RWPE1 (cell line): ENCODE results near the gene DCST1.

Experiments
- CTCF ChIA-PET: fragments of 350-600 bp; sonication (Branson Sonifier 250); formaldehyde crosslinking; extraction: SDS; loops from one replicate; lab custom pipeline; 2021; lab: Yijun Ruan, JAX
- POLR2A ChIA-PET: fragments of 400-600 bp; formaldehyde crosslinking; extraction: SDS; loops from one replicate; lab custom pipeline; 2020; ENCODE audit warnings: antibody characterized with exemption; ENCODE audit not compliant: low non-redundant PET; lab: Yijun Ruan, JAX
- DNase-seq: peaks from one replicate; pipeline ENCODE4 v3.0.0; 2012; ENCODE audit warnings: low spot score
- H3K27ac ChIP-seq: fragments of 450-650 bp; 2 replicates; pipeline ENCODE4 v1.5.1; 2017
- CTCF ChIP-seq: fragments of 450-650 bp; conservative IDR thresholded peaks from 2 replicates; pipeline ENCODE4 v1.5.1; 2017; ENCODE audit warnings: low read depth, mild to moderate bottlenecking

The DCST1 gene

DNA sequence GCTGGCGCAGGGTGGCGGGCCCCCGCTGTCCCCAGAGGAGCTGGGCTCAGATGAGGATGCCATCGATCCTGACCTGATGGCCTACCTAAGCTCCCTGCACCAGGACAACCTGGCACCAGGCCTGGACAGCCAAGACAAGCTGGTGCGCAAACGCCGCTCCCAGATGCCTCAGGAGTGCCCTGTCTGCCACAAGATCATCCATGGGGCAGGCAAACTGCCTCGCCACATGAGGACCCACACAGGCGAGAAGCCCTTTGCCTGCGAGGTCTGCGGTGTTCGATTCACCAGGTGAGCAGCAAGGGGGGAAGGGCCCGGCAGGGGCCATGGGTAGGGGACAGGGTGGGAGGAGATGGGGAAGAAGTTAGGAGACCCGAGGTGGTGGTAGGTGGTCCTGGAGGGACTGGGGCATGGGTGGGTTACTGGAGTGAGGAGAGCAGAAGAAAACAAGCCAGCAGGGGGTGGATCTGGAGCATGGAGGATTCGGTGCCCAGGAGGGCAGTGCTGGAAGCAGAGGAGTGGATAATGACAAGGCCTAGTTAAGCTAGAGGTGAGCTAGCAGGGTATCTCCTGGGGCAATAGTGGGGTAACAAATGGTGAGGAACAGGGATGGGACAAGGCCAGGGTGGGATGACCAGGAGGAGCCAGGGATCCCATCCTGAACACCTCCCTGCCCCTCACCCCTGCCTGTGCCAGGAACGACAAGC lies 17.9 kb upstream of the DCST1 start:
- ChIA-PET POLR2A (no interaction called here), CTCF (interaction anchor here (1.0 to 2.7 kb wide), 3 partner anchors 12 to 19 kb away, joined by 3 to 26 read pairs (median 3); partner anchors contain the start of gene ZBTB7B)
- TF ChIP-seq CTCF, result no peak
- peak overlapping the region; percentile 100 for H3K27ac ChIP-seq
- no peak for DNase-seq

DNA sequence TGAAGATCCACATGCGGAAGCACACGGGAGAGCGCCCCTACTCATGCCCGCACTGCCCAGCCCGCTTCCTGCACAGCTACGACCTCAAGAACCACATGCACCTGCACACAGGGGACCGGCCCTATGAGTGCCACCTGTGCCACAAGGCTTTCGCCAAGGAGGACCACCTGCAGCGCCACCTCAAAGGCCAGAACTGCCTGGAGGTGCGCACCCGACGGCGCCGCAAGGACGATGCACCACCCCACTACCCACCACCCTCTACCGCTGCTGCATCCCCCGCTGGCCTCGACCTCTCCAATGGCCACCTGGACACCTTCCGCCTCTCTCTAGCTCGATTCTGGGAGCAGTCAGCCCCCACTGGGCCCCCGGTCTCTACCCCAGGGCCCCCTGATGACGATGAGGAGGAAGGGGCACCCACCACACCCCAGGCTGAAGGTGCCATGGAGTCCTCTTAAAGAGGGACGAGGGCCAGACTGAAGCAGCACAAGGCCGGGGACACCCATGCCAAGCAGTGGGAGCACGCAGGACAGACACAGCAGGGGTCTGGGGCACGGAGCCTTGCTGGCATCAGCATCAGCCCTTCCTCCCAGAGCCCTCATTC lies 17.3 kb upstream of the DCST1 start:
- peak overlapping the region; percentile 100 for H3K27ac ChIP-seq
- ChIA-PET POLR2A (no interaction called here), CTCF (interaction anchor here (0.6 to 2.7 kb wide), 3 partner anchors 13 to 29 kb away, joined by 3 to 26 read pairs (median 4); partner anchors contain the start of gene ZBTB7B)
- no peak for TF ChIP-seq CTCF
- no peak for DNase-seq

DNA sequence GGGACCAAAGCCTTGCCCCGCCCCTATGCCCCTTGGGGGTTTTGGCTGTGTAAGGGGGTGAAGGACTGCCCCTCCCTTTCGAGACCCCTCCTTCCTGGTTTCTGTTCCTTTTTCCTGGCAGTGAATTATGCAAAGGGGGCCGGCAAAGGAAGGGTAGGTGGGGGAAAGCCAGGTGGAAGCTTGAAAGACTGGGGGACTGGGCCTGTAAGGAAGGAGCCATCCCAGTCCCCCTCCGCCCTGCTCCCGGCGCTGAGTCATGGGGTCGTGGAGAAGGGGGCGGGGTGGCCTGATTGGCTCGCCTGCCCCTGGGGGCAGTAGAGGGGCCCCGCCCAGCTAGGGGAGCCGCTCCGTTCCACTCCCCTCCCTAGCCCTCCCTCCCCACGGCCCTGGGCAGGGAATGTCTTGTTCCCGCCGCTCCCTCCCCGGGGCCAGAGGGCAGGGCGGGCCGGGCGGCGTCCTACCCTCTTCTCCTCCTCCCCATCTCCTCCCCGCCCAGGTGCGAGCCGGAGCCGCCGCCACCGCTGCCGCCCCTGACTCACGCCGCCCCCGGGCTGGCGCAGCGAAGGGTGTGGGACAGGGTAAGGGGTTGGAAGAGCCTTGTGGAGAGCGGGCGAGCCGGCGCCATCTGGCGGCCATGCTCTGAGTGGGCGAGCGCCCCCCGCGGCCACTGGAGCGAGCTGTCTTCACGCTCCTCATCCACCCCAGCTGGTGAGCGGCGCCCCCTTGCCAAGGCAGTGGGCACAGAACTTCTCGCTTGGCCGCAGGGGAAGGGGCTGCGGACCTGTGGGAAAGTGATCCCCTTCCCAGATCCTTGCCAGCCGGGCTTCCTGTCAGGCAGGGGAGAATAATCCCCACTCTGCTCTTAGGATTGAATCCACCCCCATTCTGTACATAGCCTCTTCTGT lies 16.3 kb upstream of the DCST1 start:
- peak; percentile 93 for DNase-seq
- TF ChIP-seq CTCF, result peak; percentile 99
- peak overlapping the region; percentile 100 for H3K27ac ChIP-seq
- POLR2A ChIA-PET, result no interaction called here
- CTCF ChIA-PET, result interaction anchor here (0.5 to 2.7 kb wide), 31 partner anchors 9 to 845 kb away, joined by 3 to 26 read pairs (median 4); partner anchors contain the start of genes ADAM15, CKS1B, DCST1 and DCST2

DNA sequence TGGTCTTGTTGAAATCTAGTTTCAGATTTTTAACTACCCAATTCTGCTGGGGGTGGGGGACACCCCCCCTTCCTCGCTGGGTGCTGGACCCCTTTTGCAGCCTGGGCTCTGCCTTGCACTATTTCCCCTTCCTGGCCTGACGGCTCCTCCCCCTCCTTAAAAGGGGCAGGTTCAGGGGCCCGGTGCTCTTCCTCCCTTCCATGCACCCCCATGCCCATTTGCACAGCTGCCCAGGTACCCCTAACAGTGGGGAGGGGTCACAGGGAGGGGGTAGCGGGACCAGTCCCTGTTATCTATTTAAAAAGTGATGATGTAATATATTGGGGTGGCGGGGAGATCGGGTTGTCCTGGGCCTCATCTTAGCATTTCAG lies 15.7 kb upstream of the DCST1 start:
- H3K27ac ChIP-seq, result peak overlapping the region; percentile 100
- POLR2A ChIA-PET, result no interaction called here
- CTCF ChIA-PET, result interaction anchor here (0.5 to 2.7 kb wide), 29 partner anchors 10 to 844 kb away, joined by 3 to 26 read pairs (median 4); partner anchors contain the start of genes ADAM15, CKS1B, DCST1 and DCST2
- DNase-seq, result no peak
- TF ChIP-seq CTCF, result no peak

- CTCF ChIA-PET, result interaction anchor here (0.6 to 1.7 kb wide), 4 partner anchors 19 to 49 kb away, joined by 3 to 11 read pairs (median 4); partner anchors contain the start of gene CKS1B
- TF ChIP-seq CTCF, result no peak
- DNase-seq, result no peak
- peak overlapping the region; percentile 100 for H3K27ac ChIP-seq
- POLR2A ChIA-PET, result no interaction called here
These were observed 14.8 kb upstream of the DCST1 start for GRCh38 chr1:155018617-155019348.
